ENCODE data around the gene TCTN1. TPM values are rescaled to one million over a fixed set of nuclear protein-coding genes. Genes with fewer than 3 reads are reported as not detected.
A peak's percentile ranks its signal among the peaks of the same experiment; 100 is the strongest.

Gene TCTN1
- total RNA-seq, 2 donors from 2014 or later, result 45.5 to 68.7 TPM

- DNase-seq (ENCODE audit: low spot score), result no peak
- Histone ChIP-seq H3K36me3 (no peaks in the 10 kb centered on the region), H3K4me3 (peak overlapping the region in 1 of 2 donors; percentile 48)
Observed at GRCh38 chr12:110687396-110688169, 73.7 kb downstream of the TCTN1 start.

GRCh38 chr12:110688446-110689280, 74.7 kb downstream of the TCTN1 start, which contains the start of gene HVCN1:
TSS of gene HVCN1 (minus strand) at chr12:110689115. CDS start at chr12:110683245, 5,870 bp downstream.
- intact Hi-C loops (cut with DNase I), result no loop called here
- peak; percentile 39 for DNase-seq (ENCODE audit: low spot score)
- Histone ChIP-seq H3K9me3 (no peaks in the 10 kb centered on the region), H3K27ac (peak within 1 kb of the TSS; percentile 67 to 70), H3K36me3 (no peaks in the 10 kb centered on the region), H3K4me3 (peak within 1 kb of the TSS; percentile 48 to 62), H3K4me1 (replicated peaks) (peaks cover 7% of the 10 kb centered on the region), H3K27me3 (replicated peaks; ENCODE audit: insufficient read depth) (no peaks in the 10 kb centered on the region)
- no peak for TF ChIP-seq POLR2A (IDR thresholded peaks at IDR 0.05)
- no peak for TF ChIP-seq POLR2AphosphoS5 (IDR thresholded peaks at IDR 0.05)
- no peak for TF ChIP-seq CTCF (IDR thresholded peaks at IDR 0.05)
- 4% methylated on average over 50 of the region's 64 CpGs for WGBS

More at GRCh38 chr12:110687396-110688169, 73.7 kb downstream of the TCTN1 start:
- H3K27ac ChIP-seq, result no peak overlapping the region
- no peaks in the 10 kb centered on the region for H3K27me3 ChIP-seq (replicated peaks; ENCODE audit: insufficient read depth)
- intact Hi-C loops (cut with DNase I), result no loop called here
- no peak for TF ChIP-seq POLR2AphosphoS5 (IDR thresholded peaks at IDR 0.05)
- no peak for TF ChIP-seq CTCF (IDR thresholded peaks at IDR 0.05)
- TF ChIP-seq POLR2A (IDR thresholded peaks at IDR 0.05), result no peak
- H3K9me3 ChIP-seq, result no peaks in the 10 kb centered on the region
- WGBS, result 91% methylated on average over 15 of the region's 15 CpGs
- peaks cover 7% of the 10 kb centered on the region for H3K4me1 ChIP-seq (replicated peaks)

GRCh38 chr12:110689281-110690126, 75.6 kb downstream of the TCTN1 start:
- peak overlapping the region; percentile 48 to 62 for H3K4me3 ChIP-seq
- TF ChIP-seq POLR2AphosphoS5 (IDR thresholded peaks at IDR 0.05) (no peak), POLR2A (IDR thresholded peaks at IDR 0.05) (peak; percentile 8), CTCF (IDR thresholded peaks at IDR 0.05) (no peak)
- H3K9me3 ChIP-seq, result no peaks in the 10 kb centered on the region
- peaks cover 7% of the 10 kb centered on the region for H3K4me1 ChIP-seq (replicated peaks)
- intact Hi-C loops (cut with DNase I), result loop anchor here (10.0 kb wide), 2 partner anchors 195 to 225 kb away; partner anchors contain the start of genes FAM216A and GPN3
- no peak for DNase-seq (ENCODE audit: low spot score)
- 2% methylated on average over 38 of the region's 38 CpGs for WGBS
- H3K27ac ChIP-seq, result peak overlapping the region; percentile 67 to 70
- H3K27me3 ChIP-seq (replicated peaks; ENCODE audit: insufficient read depth), result no peaks in the 10 kb centered on the region
- no peaks in the 10 kb centered on the region for H3K36me3 ChIP-seq

- TF ChIP-seq CTCF (IDR thresholded peaks at IDR 0.05), result no peak
- no peak for TF ChIP-seq POLR2A (IDR thresholded peaks at IDR 0.05)
- TF ChIP-seq POLR2AphosphoS5 (IDR thresholded peaks at IDR 0.05), result no peak
- WGBS, result 66% methylated on average over 4 of the region's 4 CpGs
- Histone ChIP-seq H3K36me3 (no peaks in the 10 kb centered on the region), H3K9me3 (no peaks in the 10 kb centered on the region), H3K4me3 (no peak overlapping the region), H3K27ac (peak overlapping the region in 1 of 2 donors; percentile 67), H3K4me1 (replicated peaks) (peaks cover 7% of the 10 kb centered on the region), H3K27me3 (replicated peaks; ENCODE audit: insufficient read depth) (no peaks in the 10 kb centered on the region)
- no peak for DNase-seq (ENCODE audit: low spot score)
- intact Hi-C loops (cut with DNase I), result loop anchor here (10.0 kb wide), 2 partner anchors 195 to 225 kb away; partner anchors contain the start of genes FAM216A and GPN3
Observed at GRCh38 chr12:110690127-110690430, 76.2 kb downstream of the TCTN1 start.

Measured in prostate gland (tissue), 2 donors.